ENCODE data around the gene GPR37L1.

DNA sequence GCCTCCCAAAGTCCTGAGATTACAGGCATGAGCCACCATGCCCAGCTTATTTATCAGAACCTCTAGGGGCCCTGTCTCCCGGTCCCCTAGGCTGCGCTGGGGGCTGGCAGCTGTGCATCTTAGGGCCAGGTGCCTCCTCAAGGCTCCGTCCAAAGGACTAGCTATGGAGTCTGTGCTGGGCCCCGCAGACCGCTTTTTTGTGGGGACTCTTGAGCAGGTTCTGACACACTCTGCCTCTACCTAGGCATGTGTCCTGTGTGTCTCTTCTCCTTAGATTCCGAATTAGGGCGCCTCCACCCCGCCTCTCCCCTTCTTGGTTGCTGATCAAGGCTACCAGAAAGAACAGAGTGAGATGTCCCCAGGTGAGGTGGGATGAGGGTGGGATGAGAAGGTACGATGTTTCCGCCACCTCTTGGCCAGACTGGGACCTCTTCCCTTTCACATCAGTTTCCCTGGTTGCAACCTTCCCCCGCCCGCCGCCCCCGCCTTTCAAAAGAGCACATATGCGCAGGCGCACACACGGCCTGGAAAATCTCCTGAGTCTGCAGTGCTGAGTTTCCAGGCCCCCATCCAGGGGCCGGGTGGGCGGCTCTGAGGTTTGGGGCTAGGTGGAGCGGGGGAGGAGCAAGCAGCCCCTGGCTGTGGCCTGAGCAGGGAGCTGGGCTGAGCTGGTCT is 42.7 kb downstream of the GPR37L1 start:
- TF ChIP-seq CTCF (IDR thresholded peaks at IDR 0.05) (no peak), POLR2A (IDR thresholded peaks at IDR 0.05) (no peak), EP300 (IDR thresholded peaks at IDR 0.05) (no peak), POLR2AphosphoS5 (IDR thresholded peaks at IDR 0.05) (no peak)
